AG09319 (cell line): Measurements from ENCODE around the gene MINDY3.
A peak's percentile ranks its signal among the peaks of the same experiment; 100 is the strongest.

ENCODE experiments used
- DNase-seq: peaks from one replicate; pipeline ENCODE4 v3.0.0-alpha.2; 2010; ENCODE audit warnings: low read depth; ENCODE audit errors: extremely low read depth
- CTCF ChIP-seq: IDR thresholded peaks from 2 replicates; pipeline ENCODE4 v1.5.1; 2011; ENCODE audit warnings: low read depth, mild to moderate bottlenecking, inconsistent platforms, low read length, moderate library complexity

MINDY3 gene

DNA sequence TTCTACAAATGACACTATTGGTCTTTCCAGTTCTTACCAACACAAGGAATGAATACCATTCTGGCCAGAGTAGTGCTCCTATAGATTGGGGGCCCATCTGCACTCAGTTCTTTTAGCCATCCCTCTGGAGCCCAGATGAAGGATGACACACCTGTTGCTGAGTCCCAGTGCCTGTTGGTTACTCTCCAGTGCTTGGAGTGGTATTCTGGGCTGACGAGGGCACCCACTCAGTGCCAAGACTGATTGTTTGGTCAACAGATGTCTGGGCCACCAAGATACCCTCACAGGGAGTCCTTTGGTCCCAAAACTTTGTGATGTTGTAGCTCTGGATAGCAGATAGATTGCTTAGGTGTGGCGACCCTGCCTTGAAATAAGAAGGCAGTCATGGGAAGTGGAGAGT lies 116.9 kb downstream of the MINDY3 start:
- no peak for DNase-seq
- TF ChIP-seq CTCF: no peak

GRCh38 chr10:15742836-15743235 lies 117.5 kb downstream of the MINDY3 start:
- no peak for TF ChIP-seq CTCF

GRCh38 chr10:15742102-15742501 lies 118.2 kb downstream of the MINDY3 start:
- no peak for DNase-seq
- TF ChIP-seq CTCF: no peak

More at GRCh38 chr10:15742836-15743235, 117.5 kb downstream of the MINDY3 start:
- no peak for DNase-seq

DNA sequence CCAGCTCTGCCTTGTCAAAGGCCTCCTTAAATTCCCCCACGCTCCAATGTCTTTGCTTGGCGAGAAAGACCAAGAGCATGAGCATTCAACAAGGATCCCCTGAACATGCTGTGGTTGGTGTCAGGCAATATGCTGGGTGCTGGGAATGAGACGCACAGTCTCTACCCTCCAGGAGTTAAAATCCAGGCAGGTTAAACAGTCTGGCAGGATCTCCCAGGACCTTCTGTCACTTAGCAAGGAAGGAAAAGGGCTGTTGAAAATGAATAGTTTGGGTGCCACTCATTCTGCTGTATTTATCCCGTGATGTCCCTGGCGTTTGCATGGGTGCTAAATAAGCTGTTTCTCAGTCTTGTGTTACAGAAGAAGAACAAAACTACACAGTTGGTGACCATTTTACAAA lies 118.7 kb downstream of the MINDY3 start:
- DNase-seq: no peak
- TF ChIP-seq CTCF: no peak

DNA sequence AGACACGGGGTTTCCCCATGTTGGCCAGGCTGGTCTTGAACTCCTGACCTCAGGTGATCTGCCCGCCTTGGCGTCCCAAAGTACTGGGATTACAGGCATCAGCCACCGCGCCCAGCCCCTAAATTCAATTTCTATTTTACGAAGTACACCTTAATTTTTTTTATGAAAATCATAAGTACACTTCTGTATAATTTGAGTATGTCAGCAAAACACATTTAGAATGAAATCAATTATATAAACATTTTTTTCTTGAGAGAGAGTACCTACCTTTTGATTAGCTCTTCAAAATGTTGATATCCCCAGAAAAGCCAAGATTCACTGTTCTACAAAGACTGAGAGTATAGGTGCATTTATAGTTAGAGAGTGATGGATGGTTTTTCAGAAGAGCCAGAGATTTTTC lies 120.0 kb downstream of the MINDY3 start:
- TF ChIP-seq CTCF: no peak
- no peak for DNase-seq

DNA sequence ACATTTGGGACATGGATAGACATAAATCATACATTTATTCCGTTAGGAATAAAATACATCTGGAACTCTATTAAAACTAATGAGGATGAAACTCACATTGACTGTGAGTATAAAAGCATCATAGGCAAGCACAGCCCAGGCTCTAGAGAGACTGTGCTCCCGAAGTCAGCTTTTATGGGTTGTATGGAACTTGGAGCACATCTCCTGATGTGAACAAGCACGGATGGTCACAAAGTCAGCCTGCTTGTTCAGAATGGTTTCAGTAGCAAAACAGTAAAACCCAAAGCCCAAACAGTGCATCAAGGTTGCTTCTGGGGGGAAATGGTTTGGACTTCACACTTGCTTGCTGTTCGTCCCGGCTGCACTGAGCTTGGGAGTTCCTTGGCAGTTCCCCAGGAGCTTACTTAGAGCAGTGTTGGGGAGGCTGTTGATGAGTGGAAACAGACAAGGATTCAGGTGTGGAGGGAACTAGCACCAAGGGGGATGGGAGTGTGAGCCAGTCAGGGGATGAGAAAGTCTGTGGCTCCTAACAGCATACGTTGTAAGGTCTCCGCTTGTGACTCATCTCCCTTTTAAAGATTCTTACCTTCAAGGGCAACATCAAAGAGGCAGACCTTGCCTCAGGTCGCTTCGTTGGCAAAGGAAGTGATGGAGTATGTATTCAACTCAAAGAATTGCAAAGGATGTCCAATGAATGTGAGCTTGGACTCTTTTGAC lies 120.9 kb downstream of the MINDY3 start:
- no peak for DNase-seq
- no peak for TF ChIP-seq CTCF

GRCh38 chr10:15738270-15738925 lies 121.9 kb downstream of the MINDY3 start:
- TF ChIP-seq CTCF: no peak
- peak; percentile 86 for DNase-seq
